Uterus (tissue), 2 donors: ENCODE measurements around the gene DKK1.

ENCODE experiments used
- CTCF ChIP-seq, 4 experiments: fragments of 200-600 bp in 2 of 4; fragments of 450-650 bp in 2 of 4; sonication (generic) in 2 of 4; IDR thresholded peaks; one replicate each; pipeline ENCODE4 v1.5.1; 2016 to 2019; ENCODE audit warnings: antibody characterized with exemption in 4 of 4, mild to moderate bottlenecking in 2 of 4, moderate library complexity in 1 of 4
- POLR2A ChIP-seq, 2 donors: fragments of 450-650 bp; IDR thresholded peaks; one replicate each; pipeline ENCODE4 v1.6.1; 2016; ENCODE audit warnings: antibody characterized with exemption in 2 of 2, mild to moderate bottlenecking in 1 of 2, moderate library complexity in 1 of 2

GRCh38 chr10:52280051-52280450 lies 34.0 kb upstream of the DKK1 start:
- TF ChIP-seq POLR2A (IDR thresholded peaks at IDR 0.05) (no peak), CTCF (IDR thresholded peaks at IDR 0.05) (no peak)
